ENCODE measurements around the gene ARHGEF19. TPM values are rescaled to one million over a fixed set of nuclear protein-coding genes. Genes with fewer than 3 reads are reported as not detected.

Gene ARHGEF19
- total and polyA plus RNA-seq, 3 donors from 2014 or later: 6.0 to 10.1 (median 8.5) TPM

DNA sequence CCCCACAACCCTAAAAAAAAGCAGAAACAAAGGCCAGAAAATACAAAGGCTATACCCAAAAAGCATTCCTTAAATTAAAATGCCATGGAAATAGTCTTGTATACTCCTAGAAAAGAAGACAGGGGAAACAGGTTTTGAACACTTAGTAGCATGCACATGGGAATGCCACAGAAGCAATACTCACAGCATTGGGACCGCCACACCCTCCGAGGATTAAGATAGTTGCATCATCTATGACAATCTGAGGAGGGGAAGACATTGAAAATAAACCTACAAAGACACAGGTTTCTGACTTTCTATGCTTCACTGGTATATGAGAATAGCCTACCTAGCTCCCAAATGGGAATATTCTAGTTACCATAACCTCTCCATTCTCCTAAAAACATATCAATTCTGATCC, 40.5 kb upstream of the ARHGEF19 start:
- intact Hi-C loops (cut with DNase I; ENCODE audit: low total_unique reads): no loop called here
- Histone ChIP-seq H3K27me3 (no peaks in the 10 kb centered on the region), H3K4me3 (no peak overlapping the region), H3K4me1 (peaks cover 43% of the 10 kb centered on the region), H3K9me3 (no peaks in the 10 kb centered on the region), H3K36me3 (ENCODE audit: low read depth, missing control alignments) (no peaks in the 10 kb centered on the region), H3K27ac (no peak overlapping the region)
- TF ChIP-seq POLR2A (IDR thresholded peaks at IDR 0.05): no peak
- TF ChIP-seq, protein P1, sequence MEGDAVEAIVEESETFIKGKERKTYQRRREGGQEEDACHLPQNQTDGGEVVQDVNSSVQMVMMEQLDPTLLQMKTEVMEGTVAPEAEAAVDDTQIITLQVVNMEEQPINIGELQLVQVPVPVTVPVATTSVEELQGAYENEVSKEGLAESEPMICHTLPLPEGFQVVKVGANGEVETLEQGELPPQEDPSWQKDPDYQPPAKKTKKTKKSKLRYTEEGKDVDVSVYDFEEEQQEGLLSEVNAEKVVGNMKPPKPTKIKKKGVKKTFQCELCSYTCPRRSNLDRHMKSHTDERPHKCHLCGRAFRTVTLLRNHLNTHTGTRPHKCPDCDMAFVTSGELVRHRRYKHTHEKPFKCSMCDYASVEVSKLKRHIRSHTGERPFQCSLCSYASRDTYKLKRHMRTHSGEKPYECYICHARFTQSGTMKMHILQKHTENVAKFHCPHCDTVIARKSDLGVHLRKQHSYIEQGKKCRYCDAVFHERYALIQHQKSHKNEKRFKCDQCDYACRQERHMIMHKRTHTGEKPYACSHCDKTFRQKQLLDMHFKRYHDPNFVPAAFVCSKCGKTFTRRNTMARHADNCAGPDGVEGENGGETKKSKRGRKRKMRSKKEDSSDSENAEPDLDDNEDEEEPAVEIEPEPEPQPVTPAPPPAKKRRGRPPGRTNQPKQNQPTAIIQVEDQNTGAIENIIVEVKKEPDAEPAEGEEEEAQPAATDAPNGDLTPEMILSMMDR (IDR thresholded peaks at IDR 0.05): no peak
- 100% methylated on average over 2 of the region's 2 CpGs for WGBS, 2 donors
- DNase-seq: no peak

DNA sequence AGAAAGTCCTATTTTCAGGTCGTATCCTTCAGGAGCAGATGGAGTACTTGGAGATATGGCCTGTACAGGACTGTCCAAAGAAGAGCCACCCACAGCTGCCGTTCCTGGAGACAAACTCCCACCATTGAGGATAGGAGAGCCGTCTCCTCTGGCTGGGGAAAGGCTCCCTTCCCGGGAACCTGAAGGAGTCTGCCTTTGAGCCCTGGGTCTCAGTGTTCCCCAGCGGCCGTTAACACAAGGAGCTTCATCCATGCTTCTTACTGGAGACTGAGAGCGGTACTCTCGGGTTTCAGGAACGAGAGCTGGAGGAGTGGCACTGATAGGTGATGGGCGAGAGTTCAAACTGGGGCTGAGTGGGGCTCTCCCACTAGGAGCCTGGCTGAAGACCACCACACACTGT, 38.9 kb upstream of the ARHGEF19 start:
- Histone ChIP-seq H3K36me3 (ENCODE audit: low read depth, missing control alignments) (no peaks in the 10 kb centered on the region), H3K27ac (peak overlapping the region; percentile 81 to 89), H3K4me1 (peaks cover 49% of the 10 kb centered on the region), H3K4me3 (no peak overlapping the region), H3K27me3 (no peaks in the 10 kb centered on the region), H3K9me3 (no peaks in the 10 kb centered on the region)
- WGBS, 2 donors: 70 to 81% methylated on average over 6 to 10 of the region's 10 CpGs
- DNase-seq: no peak
- intact Hi-C loops (cut with DNase I; ENCODE audit: low total_unique reads): no loop called here
- TF ChIP-seq POLR2A (IDR thresholded peaks at IDR 0.05): no peak
- TF ChIP-seq, protein P1 (IDR thresholded peaks at IDR 0.05): no peak

DNA sequence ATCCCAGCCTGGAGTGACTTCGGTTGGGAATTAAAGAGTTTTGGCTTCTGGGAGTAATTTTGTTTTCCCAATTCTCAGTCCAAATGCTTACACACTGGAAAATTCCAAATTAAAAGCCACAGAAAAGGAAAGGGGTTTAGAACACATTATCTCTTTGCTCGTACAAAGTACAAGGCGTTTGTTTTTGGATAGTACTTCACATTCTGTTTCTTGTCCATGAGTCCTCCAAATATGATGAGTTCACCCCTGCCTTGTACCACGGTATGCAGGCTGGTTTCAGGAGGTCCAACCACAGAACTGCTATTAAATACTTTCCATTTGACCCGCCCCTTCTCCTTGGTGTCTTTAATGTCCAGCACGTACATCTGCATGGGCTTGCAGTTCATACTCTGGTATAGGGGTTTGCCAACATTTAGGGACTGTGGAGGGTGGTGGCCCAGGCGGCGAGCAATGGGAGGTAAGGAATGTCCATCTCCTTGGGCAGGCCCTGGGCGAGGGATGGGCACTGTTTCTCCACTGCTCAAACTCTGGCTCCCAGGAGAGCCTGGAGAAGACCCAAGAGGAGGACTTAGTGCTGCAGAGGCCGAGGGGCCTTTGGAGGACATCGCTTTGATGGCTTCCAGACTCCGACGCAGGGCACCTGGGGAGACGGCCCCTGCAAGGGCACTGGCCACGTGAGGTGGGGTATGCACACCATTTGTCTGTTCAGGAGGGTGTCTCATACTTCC, 38.2 kb upstream of the ARHGEF19 start:
- Histone ChIP-seq H3K36me3 (ENCODE audit: low read depth, missing control alignments) (no peaks in the 10 kb centered on the region), H3K27ac (peak overlapping the region; percentile 81 to 89), H3K9me3 (no peaks in the 10 kb centered on the region), H3K4me1 (peaks cover 49% of the 10 kb centered on the region), H3K4me3 (no peak overlapping the region), H3K27me3 (no peaks in the 10 kb centered on the region)
- intact Hi-C loops (cut with DNase I; ENCODE audit: low total_unique reads): no loop called here
- 62 to 67% methylated on average over 9 to 15 of the region's 15 CpGs for WGBS, 2 donors
- TF ChIP-seq, protein P1 (IDR thresholded peaks at IDR 0.05): no peak
- TF ChIP-seq POLR2A (IDR thresholded peaks at IDR 0.05): no peak
- DNase-seq: no peak

DNA sequence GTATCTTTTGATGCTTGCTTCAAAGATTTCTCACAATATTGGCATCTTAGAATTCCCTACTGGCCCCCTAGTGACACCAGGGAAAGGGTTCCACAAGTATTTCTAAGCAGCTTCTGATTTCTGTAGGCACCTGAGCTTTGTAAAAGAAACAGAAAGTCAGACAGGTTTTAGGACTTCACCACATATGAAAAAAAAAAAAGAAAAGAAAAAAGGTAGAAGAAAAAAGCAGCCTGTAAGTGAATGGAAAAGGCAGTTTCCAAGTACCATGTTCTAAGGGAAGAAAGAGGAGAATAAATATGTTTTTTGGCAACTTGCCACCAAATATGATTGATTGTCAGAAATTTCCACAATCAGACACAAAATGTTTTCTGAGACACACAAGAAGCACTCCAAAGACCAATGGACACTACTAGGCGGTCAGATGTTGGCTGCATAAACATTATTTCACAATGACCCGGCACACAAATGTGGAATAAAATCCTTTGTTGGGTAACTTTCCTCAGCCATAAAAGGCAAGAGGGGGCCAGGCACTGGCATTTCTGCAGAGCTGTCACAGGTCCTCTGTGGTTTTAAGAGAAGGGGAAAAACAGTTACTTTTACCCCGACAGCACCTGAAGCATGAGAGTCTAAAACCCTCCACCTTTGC, 37.3 kb upstream of the ARHGEF19 start:
- 38% methylated on average over 3 of the region's 3 CpGs for WGBS, 2 donors
- peak; percentile 64 for DNase-seq
- peak overlapping the region; percentile 66 to 89 for H3K27ac ChIP-seq
- no peaks in the 10 kb centered on the region for H3K36me3 ChIP-seq (ENCODE audit: low read depth, missing control alignments)
- H3K9me3 ChIP-seq: no peaks in the 10 kb centered on the region
- intact Hi-C loops (cut with DNase I; ENCODE audit: low total_unique reads): loop anchor here (10.0 kb wide), 1 partner anchor 165 kb away; no protein-coding TSS in a partner anchor
- TF ChIP-seq, protein P1 (IDR thresholded peaks at IDR 0.05): no peak
- TF ChIP-seq POLR2A (IDR thresholded peaks at IDR 0.05): no peak
- H3K27me3 ChIP-seq: no peaks in the 10 kb centered on the region
- H3K4me1 ChIP-seq: peaks cover 49% of the 10 kb centered on the region
- H3K4me3 ChIP-seq: no peak overlapping the region

Data from testis (tissue), 3 donors.